Measurements from ENCODE around the gene ELP2. TPM values are rescaled to one million over a fixed set of nuclear protein-coding genes. Genes with fewer than 3 reads are reported as not detected.

Gene ELP2
- polyA plus RNA-seq, 1 donor (not counting 4 experiments of a cell fraction or from before 2014, with no cell fraction given), result 74.6 TPM

GRCh38 chr18:36194600-36195315 lies 65.1 kb downstream of the ELP2 start:
- no peaks in the 10 kb centered on the region for H3K36me3 ChIP-seq (ENCODE audit: control insufficient read depth in 2 of 2, extremely low read depth in 1 of 2, insufficient read depth in 2 of 2, low read length in 2 of 2)
- no peak for DNase-seq (ENCODE audit: low read depth, low spot score)
- no peaks in the 10 kb centered on the region for H4K20me1 ChIP-seq (ENCODE audit: control insufficient read depth, extremely low read depth, insufficient read depth, low read length)
- dilution Hi-C loops (cut with MboI; ENCODE audit: extremely low pct_ligation_motif_present, low sequenced_read_pairs), result no loop called here
- H3K79me2 ChIP-seq (ENCODE audit: control insufficient read depth, insufficient read depth, low read length), result no peaks in the 10 kb centered on the region
- no peak overlapping the region for H3K4me2 ChIP-seq (ENCODE audit: control insufficient read depth, extremely low read depth, insufficient read depth, low read depth, low read length)
- no peaks in the 10 kb centered on the region for H3K27me3 ChIP-seq (ENCODE audit: control insufficient read depth, extremely low read depth, insufficient read depth, low read length)
- FAIRE-seq, result no peak
- H3K4me3 ChIP-seq (ENCODE audit: control insufficient read depth in 2 of 3, extremely low read depth in 1 of 3, insufficient read depth in 2 of 3, low read depth in 1 of 3, low read length in 3 of 3), result no peak overlapping the region
- no peak overlapping the region for H2AFZ ChIP-seq (ENCODE audit: control insufficient read depth, low read length)
- no peak overlapping the region for H3K9ac ChIP-seq (ENCODE audit: control insufficient read depth, extremely low read depth, insufficient read depth, low read length)
- H3K9me3 ChIP-seq (ENCODE audit: control insufficient read depth, low read depth, low read length), result no peaks in the 10 kb centered on the region
- H3K27ac ChIP-seq (ENCODE audit: control insufficient read depth, insufficient read depth, low read length), result no peak overlapping the region
- no peaks in the 10 kb centered on the region for H3K4me1 ChIP-seq (ENCODE audit: control insufficient read depth, extremely low read depth, insufficient read depth, low read length)
- TF ChIP-seq EZH2 (IDR thresholded peaks at IDR 0.05; ENCODE audit: low read length) (no peak), CTCF (optimal IDR thresholded peaks at IDR 0.05 in 1 of 3, IDR thresholded peaks at IDR 0.05 in 1 of 3, conservative IDR thresholded peaks at IDR 0.05 in 1 of 3; ENCODE audit: extremely low read depth in 1 of 3, insufficient read depth in 2 of 3, low read length in 3 of 3) (no peak)
- no peaks in the 10 kb centered on the region for H3K9me1 ChIP-seq (ENCODE audit: control insufficient read depth, extremely low read depth, insufficient read depth, low read length)

GRCh38 chr18:36195427-36196122 lies 65.9 kb downstream of the ELP2 start:
- Histone ChIP-seq H3K4me1 (ENCODE audit: control insufficient read depth, extremely low read depth, insufficient read depth, low read length) (no peaks in the 10 kb centered on the region), H3K9me3 (ENCODE audit: control insufficient read depth, low read depth, low read length) (no peaks in the 10 kb centered on the region), H3K9ac (ENCODE audit: control insufficient read depth, extremely low read depth, insufficient read depth, low read length) (no peak overlapping the region), H4K20me1 (ENCODE audit: control insufficient read depth, extremely low read depth, insufficient read depth, low read length) (no peaks in the 10 kb centered on the region), H3K27ac (ENCODE audit: control insufficient read depth, insufficient read depth, low read length) (no peak overlapping the region), H3K4me3 (ENCODE audit: control insufficient read depth in 2 of 3, extremely low read depth in 1 of 3, insufficient read depth in 2 of 3, low read depth in 1 of 3, low read length in 3 of 3) (no peak overlapping the region), H3K79me2 (ENCODE audit: control insufficient read depth, insufficient read depth, low read length) (no peaks in the 10 kb centered on the region), H2AFZ (ENCODE audit: control insufficient read depth, low read length) (no peak overlapping the region), H3K9me1 (ENCODE audit: control insufficient read depth, extremely low read depth, insufficient read depth, low read length) (no peaks in the 10 kb centered on the region), H3K27me3 (ENCODE audit: control insufficient read depth, extremely low read depth, insufficient read depth, low read length) (no peaks in the 10 kb centered on the region), H3K4me2 (ENCODE audit: control insufficient read depth, extremely low read depth, insufficient read depth, low read depth, low read length) (no peak overlapping the region), H3K36me3 (ENCODE audit: control insufficient read depth in 2 of 2, extremely low read depth in 1 of 2, insufficient read depth in 2 of 2, low read length in 2 of 2) (no peaks in the 10 kb centered on the region)
- TF ChIP-seq CTCF (optimal IDR thresholded peaks at IDR 0.05 in 1 of 3, IDR thresholded peaks at IDR 0.05 in 1 of 3, conservative IDR thresholded peaks at IDR 0.05 in 1 of 3; ENCODE audit: extremely low read depth in 1 of 3, insufficient read depth in 2 of 3, low read length in 3 of 3), result no peak
- TF ChIP-seq EZH2 (IDR thresholded peaks at IDR 0.05; ENCODE audit: low read length), result no peak
- dilution Hi-C loops (cut with MboI; ENCODE audit: extremely low pct_ligation_motif_present, low sequenced_read_pairs), result no loop called here
- DNase-seq (ENCODE audit: low read depth, low spot score) (no peak), FAIRE-seq (no peak)
